ENCODE data around the gene PAK6.

Gene PAK6

GRCh38 chr15:40238532-40239403 lies at the start of gene PAK6:
Gene PAK6 (plus strand): TSS chr15:40239063. CDS start chr15:40264786, 25,723 bp downstream.
- peak; percentile 9 for DNase-seq

GRCh38 chr15:40190591-40190990 lies 48.3 kb upstream of the PAK6 start:
- DNase-seq = no peak

GRCh38 chr15:40192942-40193341 lies 45.9 kb upstream of the PAK6 start:
- no peak for DNase-seq

GRCh38 chr15:40197434-40197833 lies 41.4 kb upstream of the PAK6 start:
- DNase-seq = no peak

GRCh38 chr15:40198355-40199085 lies 40.3 kb upstream of the PAK6 start:
- DNase-seq = no peak

GRCh38 chr15:40204100-40204499 lies 34.8 kb upstream of the PAK6 start:
- DNase-seq = no peak

- no peak for DNase-seq
Observed at GRCh38 chr15:40217166-40217824, 21.6 kb upstream of the PAK6 start.

- no peak for DNase-seq
Observed at GRCh38 chr15:40219801-40220200, 19.1 kb upstream of the PAK6 start.

GRCh38 chr15:40222131-40222530 lies 16.7 kb upstream of the PAK6 start:
- no peak for DNase-seq

- no peak for DNase-seq
Observed at GRCh38 chr15:40226736-40227135, 12.1 kb upstream of the PAK6 start.

GRCh38 chr15:40229316-40229715 lies 9.5 kb upstream of the PAK6 start:
- no peak for DNase-seq

- DNase-seq = no peak
Observed at GRCh38 chr15:40229956-40230355, 8.9 kb upstream of the PAK6 start.

- DNase-seq = no peak
Observed at GRCh38 chr15:40232625-40233070, 6.2 kb upstream of the PAK6 start.

- no peak for DNase-seq
Observed at GRCh38 chr15:40233727-40234577, 4.9 kb upstream of the PAK6 start.

GRCh38 chr15:40234783-40235182 lies 4.1 kb upstream of the PAK6 start:
- DNase-seq = no peak

- no peak for DNase-seq
Observed at GRCh38 chr15:40235201-40235885, 3.5 kb upstream of the PAK6 start.

- DNase-seq = no peak
Observed at GRCh38 chr15:40239404-40239692, 485 bp downstream of the PAK6 start.

- no peak for DNase-seq
Observed at GRCh38 chr15:40239693-40240618, 1.1 kb downstream of the PAK6 start.

- no peak for DNase-seq
Observed at GRCh38 chr15:40240619-40241221, 1.9 kb downstream of the PAK6 start.
